Naive B cell (primary cell): Measurements from ENCODE around the gene PPP2R5C. TPM values are rescaled to one million over a fixed set of nuclear protein-coding genes. Genes with fewer than 3 reads are reported as not detected.
"Not testable (repeated sequence)": the region's sequence is repeated elsewhere in the genome, so short reads cannot be mapped to it uniquely, and the experiment has no call there.

ENCODE experiments used
- ATAC-seq, 2 donors: fragments of 150-1000 bp; cut with Tn5 transposase; 2 replicates each; pipeline ENCODE4 v1.10.0; 2021; ENCODE audit warnings: low read depth in 2 of 2, mild to moderate bottlenecking in 2 of 2, moderate library complexity in 2 of 2
- DNase-seq: peaks from one replicate; pipeline ENCODE4 v3.0.0; 2022
- H3K27ac Mint-ChIP-seq, 6 donors: one replicate each; pipeline ENCODE4 v1.8.0; 2020 to 2022; ENCODE audit warnings: mild to moderate bottlenecking in 6 of 6, mixed read lengths in 6 of 6, moderate library complexity in 5 of 6, inconsistent platforms in 2 of 6
- H3K27me3 Mint-ChIP-seq, 3 donors: one replicate each; pipeline ENCODE4 v1.8.0; 2021 to 2022; ENCODE audit warnings: mixed read lengths in 3 of 3, mild to moderate bottlenecking in 1 of 3
- H3K36me3 Mint-ChIP-seq, 2 donors: one replicate each; pipeline ENCODE4 v1.8.0; 2020 to 2022; ENCODE audit warnings: mixed read lengths in 2 of 2, inconsistent platforms in 1 of 2, mild to moderate bottlenecking in 1 of 2
- H3K4me1 Mint-ChIP-seq, 3 donors: one replicate each; pipeline ENCODE4 v1.8.0; 2020 to 2022; ENCODE audit warnings: mixed read lengths in 3 of 3, inconsistent platforms in 1 of 3, mild to moderate bottlenecking in 1 of 3, moderate library complexity in 1 of 3
- H3K4me3 Mint-ChIP-seq, 8 donors: one replicate each; pipeline ENCODE4 v1.8.0; 2020 to 2022; ENCODE audit warnings: mild to moderate bottlenecking in 8 of 8, mixed read lengths in 8 of 8, moderate library complexity in 8 of 8, inconsistent platforms in 2 of 8
- H3K9me3 Mint-ChIP-seq, 7 donors: one replicate each; pipeline ENCODE4 v1.8.0; 2020 to 2022; ENCODE audit warnings: mixed read lengths in 7 of 7, mild to moderate bottlenecking in 5 of 7, inconsistent platforms in 2 of 7, moderate library complexity in 1 of 7
- polyA plus RNA-seq, 6 donors: library from polyadenylated mRNA; unstranded; fragments of 300-500 nt; fragmentation: Illumina TruSeq; gene quantifications; one replicate each; pipeline ENCODE4 v1.2.3, GENCODE V29; 2021; ENCODE audit warnings: low read depth in 6 of 6

PPP2R5C gene
- polyA plus RNA-seq, 6 donors from 2014 or later = 64.5 to 117 (median 92.9) TPM

- Mint-ChIP-seq H3K27ac (peak overlapping the region in 2 of 6 donors; percentile 76 to 80), H3K4me3 (peak overlapping the region; percentile 62 to 82 (median 76)), H3K9me3 (no peaks in the 10 kb centered on the region), H3K4me1 (peaks cover 32 to 45% (median 33%) of the 10 kb centered on the region in 3 donors), H3K36me3 (no peaks in the 10 kb centered on the region), H3K27me3 (no peaks in the 10 kb centered on the region)
- peak; percentile 22 for DNase-seq
- peak; percentile 69 to 73 for ATAC-seq
Measured at GRCh38 chr14:101781240-101782061, 19.9 kb downstream of the PPP2R5C start.

DNA sequence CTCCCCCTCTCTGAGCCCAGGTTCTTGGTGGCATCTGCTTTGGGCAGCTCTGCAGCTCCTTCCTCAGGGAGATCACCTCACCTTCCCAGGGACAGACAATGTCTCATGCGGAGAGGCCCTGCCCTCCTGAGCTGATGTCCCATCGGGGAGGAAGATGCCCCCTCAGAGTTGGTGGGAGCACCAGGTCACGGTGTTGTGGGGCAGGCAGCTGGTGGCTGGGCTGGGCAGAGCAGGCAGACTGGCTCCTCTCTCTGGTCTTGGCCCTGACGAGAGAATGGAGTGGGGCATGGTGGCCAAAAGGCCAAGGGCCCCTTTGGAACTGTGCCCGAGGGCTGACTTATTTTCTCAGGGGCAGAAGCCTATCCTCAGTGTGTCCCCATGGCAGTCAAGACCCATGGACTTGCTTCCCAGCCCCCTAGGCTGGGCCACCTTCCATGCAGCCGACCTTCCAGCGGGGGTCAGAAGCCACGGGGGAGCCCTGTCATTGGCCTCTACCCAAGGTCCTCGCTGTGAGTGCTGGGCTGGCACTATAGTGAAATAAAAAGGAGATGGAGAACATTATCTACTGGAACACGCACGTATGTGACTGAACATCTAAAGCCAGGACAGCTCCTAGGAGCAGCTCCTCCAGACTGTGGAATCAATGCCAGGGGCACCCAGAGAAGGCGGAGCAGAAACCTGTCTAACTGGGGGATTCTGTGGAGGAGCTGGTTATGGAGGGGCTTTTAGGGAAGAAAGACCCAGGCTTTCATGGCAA is 21.9 kb downstream of the PPP2R5C start:
- no peak for ATAC-seq
- H3K9me3 Mint-ChIP-seq = no peaks in the 10 kb centered on the region

GRCh38 chr14:101784631-101785030 is 23.1 kb downstream of the PPP2R5C start:
- Mint-ChIP-seq H3K27ac (peak overlapping the region in 1 of 6 donors; percentile 29), H3K4me3 (peak overlapping the region in 1 of 8 donors; percentile 43), H3K9me3 (no peaks in the 10 kb centered on the region), H3K4me1 (peaks cover 12 to 21% (median 15%) of the 10 kb centered on the region in 3 donors), H3K27me3 (no peaks in the 10 kb centered on the region), H3K36me3 (peaks cover 4 to 11% of the 10 kb centered on the region in 2 donors)
- no peak for DNase-seq
- ATAC-seq = no peak

More for the DNA sequence above, 21.9 kb downstream of the PPP2R5C start:
- no peak for DNase-seq
- Mint-ChIP-seq H3K4me1 (peaks cover 23 to 31% (median 25%) of the 10 kb centered on the region in 3 donors), H3K27ac (peak overlapping the region in 2 of 6 donors; percentile 61 to 81), H3K27me3 (no peaks in the 10 kb centered on the region), H3K4me3 (peak overlapping the region in 5 of 8 donors; percentile 16 to 68 (median 30)), H3K36me3 (peaks cover 0 to 7% of the 10 kb centered on the region in 2 donors)

- Mint-ChIP-seq H3K36me3 (peaks cover 4 to 11% of the 10 kb centered on the region in 2 donors), H3K4me3 (no peak overlapping the region), H3K9me3 (no peaks in the 10 kb centered on the region), H3K27me3 (no peaks in the 10 kb centered on the region), H3K27ac (peak overlapping the region in 1 of 6 donors; percentile 45), H3K4me1 (peaks cover 12 to 34% (median 14%) of the 10 kb centered on the region in 3 donors)
- no peak for ATAC-seq
- DNase-seq = no peak
Measured at GRCh38 chr14:101788016-101788635, 26.6 kb downstream of the PPP2R5C start.

- peaks cover 0 to 7% (median 5%) of the 10 kb centered on the region in 7 donors for H3K9me3 Mint-ChIP-seq
- no peak for ATAC-seq
- no peak for DNase-seq
- H3K4me1 Mint-ChIP-seq = peaks cover 12 to 25% (median 14%) of the 10 kb centered on the region in 3 donors
- no peak overlapping the region for H3K4me3 Mint-ChIP-seq
- H3K27me3 Mint-ChIP-seq = no peaks in the 10 kb centered on the region
- H3K27ac Mint-ChIP-seq = no peak overlapping the region
- peaks cover 4 to 20% of the 10 kb centered on the region in 2 donors for H3K36me3 Mint-ChIP-seq
Measured at GRCh38 chr14:101789222-101789621, 27.7 kb downstream of the PPP2R5C start.

- ATAC-seq (no peak), DNase-seq (no peak)
- H3K4me1 Mint-ChIP-seq = peaks cover 11 to 24% (median 12%) of the 10 kb centered on the region in 3 donors
- H3K27me3 Mint-ChIP-seq = no peaks in the 10 kb centered on the region
- H3K27ac Mint-ChIP-seq = peak overlapping the region in 3 of 6 donors; percentile 18 to 66 (median 22)
- peaks cover 4 to 22% of the 10 kb centered on the region in 2 donors for H3K36me3 Mint-ChIP-seq
- no peak overlapping the region for H3K4me3 Mint-ChIP-seq
- peaks cover 0 to 7% (median 5%) of the 10 kb centered on the region in 7 donors for H3K9me3 Mint-ChIP-seq
Measured at GRCh38 chr14:101790232-101790631, 28.7 kb downstream of the PPP2R5C start.

- H3K27ac Mint-ChIP-seq = peak overlapping the region in 4 of 6 donors; percentile 76 to 89 (median 80)
- H3K9me3 Mint-ChIP-seq = peaks cover 0 to 7% (median 5%) of the 10 kb centered on the region in 7 donors
- ATAC-seq (peak in 1 of 2 donors; percentile 52), DNase-seq (no peak)
- peaks cover 12 to 22% (median 14%) of the 10 kb centered on the region in 3 donors for H3K4me1 Mint-ChIP-seq
- no peaks in the 10 kb centered on the region for H3K27me3 Mint-ChIP-seq
- H3K4me3 Mint-ChIP-seq = peak overlapping the region in 5 of 8 donors; percentile 2 to 65 (median 43)
- H3K36me3 Mint-ChIP-seq = peaks cover 8 to 22% of the 10 kb centered on the region in 2 donors
Measured at GRCh38 chr14:101791919-101792572, 30.5 kb downstream of the PPP2R5C start.

DNA sequence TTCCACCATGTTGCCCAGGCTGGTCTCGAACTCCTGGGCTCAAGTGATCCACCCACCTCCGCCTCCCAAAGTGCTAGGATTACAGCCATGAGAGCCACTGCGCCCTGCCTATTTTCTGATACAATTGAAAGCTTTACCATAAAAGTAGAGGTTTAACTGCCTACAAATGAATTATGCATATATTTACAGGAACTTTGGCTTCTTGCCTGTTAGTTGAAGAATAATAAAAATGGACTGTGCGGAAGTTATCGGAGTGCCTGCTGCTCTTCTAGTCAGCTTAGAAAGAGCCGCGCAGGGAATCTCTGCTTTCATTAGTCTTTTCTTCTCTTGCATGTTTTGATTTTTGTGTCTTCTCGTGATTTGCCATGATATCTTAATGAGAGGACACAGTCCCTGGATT is 34.5 kb downstream of the PPP2R5C start:
- peaks cover 4 to 21% of the 10 kb centered on the region in 2 donors for H3K36me3 Mint-ChIP-seq
- DNase-seq (no peak), ATAC-seq (no peak)
- peaks cover 12 to 14% (median 14%) of the 10 kb centered on the region in 3 donors for H3K4me1 Mint-ChIP-seq
- H3K27ac Mint-ChIP-seq = peak overlapping the region in 2 of 6 donors; percentile 30 to 59
- no peak overlapping the region for H3K4me3 Mint-ChIP-seq
- peaks cover 0 to 7% (median 5%) of the 10 kb centered on the region in 7 donors for H3K9me3 Mint-ChIP-seq
- no peaks in the 10 kb centered on the region for H3K27me3 Mint-ChIP-seq

DNA sequence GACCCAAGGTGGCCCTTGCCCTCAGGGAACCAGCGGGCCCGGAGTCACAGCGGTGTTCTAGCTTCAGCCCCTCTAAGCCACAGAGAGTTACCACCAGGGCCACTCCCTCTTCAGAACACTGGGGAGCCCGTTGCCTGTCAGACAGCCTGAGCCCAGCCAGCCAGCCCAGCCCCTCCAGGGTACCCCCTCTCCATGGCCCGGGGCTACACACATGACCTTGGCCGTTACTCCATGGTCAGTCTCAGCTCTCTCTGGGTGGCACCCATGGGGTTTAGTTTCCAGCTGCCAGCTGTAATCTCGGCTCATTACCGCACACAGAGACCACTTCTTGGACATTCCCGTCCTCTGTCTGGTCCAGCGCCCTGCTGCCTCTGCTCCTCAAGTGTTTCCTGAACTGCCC is 35.0 kb downstream of the PPP2R5C start:
- H3K36me3 Mint-ChIP-seq = peaks cover 4 to 21% of the 10 kb centered on the region in 2 donors
- no peaks in the 10 kb centered on the region for H3K27me3 Mint-ChIP-seq
- DNase-seq (no peak), ATAC-seq (no peak)
- H3K4me3 Mint-ChIP-seq = no peak overlapping the region
- H3K27ac Mint-ChIP-seq = peak overlapping the region in 1 of 6 donors; percentile 30
- peaks cover 12 to 14% (median 14%) of the 10 kb centered on the region in 3 donors for H3K4me1 Mint-ChIP-seq
- H3K9me3 Mint-ChIP-seq = peaks cover 0 to 7% (median 5%) of the 10 kb centered on the region in 7 donors

DNA sequence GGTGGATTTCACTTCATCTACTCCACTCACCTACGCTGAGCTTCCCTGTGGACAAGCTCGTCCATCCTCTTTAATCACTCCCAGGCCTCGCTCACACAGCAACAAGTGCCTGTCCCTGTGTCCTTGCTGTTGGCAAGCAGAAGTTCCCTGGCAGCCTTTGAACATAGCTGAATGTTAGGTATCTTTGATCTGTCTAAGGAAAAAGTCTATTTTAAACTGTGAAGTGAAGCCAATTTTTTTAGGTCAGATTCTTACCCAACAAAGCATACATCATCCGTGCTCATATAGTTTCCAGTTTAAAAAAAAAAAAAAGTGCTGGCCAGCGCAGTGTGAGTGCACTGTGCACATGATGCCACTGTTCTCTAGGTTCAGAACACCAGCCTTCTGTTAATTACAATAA is 36.3 kb downstream of the PPP2R5C start:
- H3K4me1 Mint-ChIP-seq = peaks cover 0 to 3% (median 3%) of the 10 kb centered on the region in 3 donors
- ATAC-seq (no peak), DNase-seq (no peak)
- H3K4me3 Mint-ChIP-seq = no peak overlapping the region
- H3K27ac Mint-ChIP-seq = peak overlapping the region in 1 of 6 donors; percentile 21
- H3K27me3 Mint-ChIP-seq = no peaks in the 10 kb centered on the region
- H3K36me3 Mint-ChIP-seq = peaks cover 4 to 21% of the 10 kb centered on the region in 2 donors
- peaks cover 0 to 7% (median 5%) of the 10 kb centered on the region in 7 donors for H3K9me3 Mint-ChIP-seq

GRCh38 chr14:101804373-101804772 is 42.9 kb downstream of the PPP2R5C start:
- not testable (repeated sequence) for H3K4me3 Mint-ChIP-seq, H3K36me3 Mint-ChIP-seq, H3K9me3 Mint-ChIP-seq, DNase-seq, H3K4me1 Mint-ChIP-seq, H3K27me3 Mint-ChIP-seq, ATAC-seq
- peak overlapping the region in 1 of 6 donors; percentile 68 for H3K27ac Mint-ChIP-seq

DNA sequence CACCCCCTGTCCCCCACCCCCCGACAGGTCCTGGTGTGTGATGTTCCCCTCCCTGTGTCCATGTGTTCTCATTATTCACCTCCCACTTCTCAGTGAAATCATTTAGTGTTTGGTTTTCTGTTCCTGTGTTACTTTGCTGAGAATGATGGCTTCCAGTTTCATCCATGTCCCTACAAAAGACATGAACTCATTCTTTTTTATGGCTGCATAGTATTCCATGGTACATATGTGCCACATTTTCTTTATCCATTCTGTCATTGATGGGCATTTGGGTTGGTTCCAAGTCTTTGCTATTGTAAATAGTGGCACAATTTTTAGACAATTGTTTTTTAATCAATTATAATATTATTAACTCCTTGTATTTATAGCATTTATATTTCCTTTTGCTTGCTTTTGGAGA is 44.7 kb downstream of the PPP2R5C start:
- not testable (repeated sequence) for ATAC-seq, DNase-seq, H3K36me3 Mint-ChIP-seq, H3K4me3 Mint-ChIP-seq, H3K9me3 Mint-ChIP-seq, H3K27me3 Mint-ChIP-seq, H3K27ac Mint-ChIP-seq
- H3K4me1 Mint-ChIP-seq = peaks cover 5 to 19% (median 13%) of the 10 kb centered on the region in 3 donors
